PC-3 (cell line): ENCODE data around the gene NOL6.

Experiments used
- EZH2phosphoT487 ChIP-seq: fragments of 300-600 bp; sonication (generic); IDR thresholded peaks from 2 replicates; pipeline ENCODE4 v1.6.1; 2018; ENCODE audit warnings: mild to moderate bottlenecking, antibody characterized with exemption, low read length, borderline replicate concordance
- TF ChIP-seq, protein P1 (sequence below): fragments of 300-600 bp; sonication (generic); conservative IDR thresholded peaks from 2 replicates; pipeline ENCODE4 v1.5.1; 2017; ENCODE audit warnings: antibody characterized with exemption, low read depth, mild to moderate bottlenecking, low read length

DNA sequence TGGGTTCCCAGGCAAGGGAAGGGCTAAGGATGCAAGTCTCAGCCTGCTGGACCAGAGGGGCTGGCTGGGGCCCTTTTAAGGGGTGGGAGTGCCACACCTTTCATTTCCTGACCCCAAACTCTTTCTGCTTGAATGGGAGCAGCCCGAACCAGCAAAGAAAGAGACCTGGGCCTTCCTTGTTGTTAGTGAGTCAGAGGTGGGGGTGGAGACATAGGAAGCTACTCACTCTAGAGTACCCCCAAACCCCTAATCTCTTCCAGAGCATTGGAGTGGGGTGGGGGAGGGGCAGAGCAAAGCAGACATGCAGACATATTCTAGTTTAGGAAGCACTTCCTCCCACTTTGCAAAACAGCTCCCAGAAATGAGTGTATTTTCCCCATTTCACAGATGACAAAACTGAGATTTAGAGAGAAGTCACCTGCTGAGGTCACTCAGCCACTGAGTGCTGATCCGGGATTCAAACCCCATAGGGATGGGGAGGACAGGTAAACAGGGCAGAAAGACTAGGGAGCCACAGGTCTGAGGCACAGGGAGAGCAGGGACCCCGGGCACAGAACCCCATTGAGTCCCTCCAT is 20.4 kb downstream of the NOL6 start:
- TF ChIP-seq, protein P1, sequence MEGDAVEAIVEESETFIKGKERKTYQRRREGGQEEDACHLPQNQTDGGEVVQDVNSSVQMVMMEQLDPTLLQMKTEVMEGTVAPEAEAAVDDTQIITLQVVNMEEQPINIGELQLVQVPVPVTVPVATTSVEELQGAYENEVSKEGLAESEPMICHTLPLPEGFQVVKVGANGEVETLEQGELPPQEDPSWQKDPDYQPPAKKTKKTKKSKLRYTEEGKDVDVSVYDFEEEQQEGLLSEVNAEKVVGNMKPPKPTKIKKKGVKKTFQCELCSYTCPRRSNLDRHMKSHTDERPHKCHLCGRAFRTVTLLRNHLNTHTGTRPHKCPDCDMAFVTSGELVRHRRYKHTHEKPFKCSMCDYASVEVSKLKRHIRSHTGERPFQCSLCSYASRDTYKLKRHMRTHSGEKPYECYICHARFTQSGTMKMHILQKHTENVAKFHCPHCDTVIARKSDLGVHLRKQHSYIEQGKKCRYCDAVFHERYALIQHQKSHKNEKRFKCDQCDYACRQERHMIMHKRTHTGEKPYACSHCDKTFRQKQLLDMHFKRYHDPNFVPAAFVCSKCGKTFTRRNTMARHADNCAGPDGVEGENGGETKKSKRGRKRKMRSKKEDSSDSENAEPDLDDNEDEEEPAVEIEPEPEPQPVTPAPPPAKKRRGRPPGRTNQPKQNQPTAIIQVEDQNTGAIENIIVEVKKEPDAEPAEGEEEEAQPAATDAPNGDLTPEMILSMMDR: no peak
- TF ChIP-seq EZH2phosphoT487: no peak
